Activated CD4-positive, alpha-beta T cell treated with anti-CD3 and anti-CD28 coated beads for 36 hours (primary cell): ENCODE measurements around the gene GALNT16. TPM values are rescaled to one million over a fixed set of nuclear protein-coding genes. Genes with fewer than 3 reads are reported as not detected.

Experiments
- ATAC-seq: fragments of 200-7000 bp; cut with Tn5 transposase; one replicate; pipeline ENCODE4 v1.10.0; 2021; ENCODE audit warnings: mild to moderate bottlenecking, moderate library complexity
- CTCF ChIA-PET: fragments of 350-600 bp; sonication (Branson Sonifier 250); formaldehyde crosslinking; loops from one replicate; lab custom pipeline; 2021; ENCODE audit warnings: antibody characterized with exemption; lab: Charles Lee
- POLR2A ChIA-PET: fragments of 350-600 bp; sonication (Branson Sonifier 250); formaldehyde crosslinking; loops from one replicate; lab custom pipeline; 2021; ENCODE audit warnings: antibody characterized with exemption, inconsistent platforms; lab: Charles Lee
- DNase-seq: peaks from one replicate; pipeline ENCODE4 v3.0.0-alpha.2; 2020
- H3K27ac Mint-ChIP-seq: one replicate; pipeline ENCODE4 v1.8.0; 2021; ENCODE audit warnings: mixed read lengths
- H3K27me3 Mint-ChIP-seq: one replicate; pipeline ENCODE4 v1.8.0; 2021; ENCODE audit warnings: mixed read lengths
- H3K36me3 Mint-ChIP-seq: one replicate; pipeline ENCODE4 v1.8.0; 2021; ENCODE audit warnings: low read depth, mixed read lengths
- H3K4me1 Mint-ChIP-seq: one replicate; pipeline ENCODE4 v1.8.0; 2021; ENCODE audit warnings: mixed read lengths
- H3K4me3 Mint-ChIP-seq: one replicate; pipeline ENCODE4 v1.8.0; 2021; ENCODE audit warnings: mild to moderate bottlenecking, moderate library complexity, mixed read lengths
- H3K9me3 Mint-ChIP-seq: one replicate; pipeline ENCODE4 v1.8.0; 2021; ENCODE audit warnings: low read depth, mixed read lengths
- intact Hi-C, 2 experiments: fragments of 100-400 bp; cut with DNase I in 1 of 2; cut with micrococcal nuclease in 1 of 2; formaldehyde crosslinking; loops; one replicate each; pipeline versions ENCODE4 v1.14.2 to v1.15.1; 2022 to 2024; cut with DNase I, micrococcal nuclease
- total RNA-seq, 2 experiments: library from RNA; stranded (reverse); gene quantifications; one replicate each; pipeline ENCODE4 v1.2.3, GENCODE V29; 2021

The GALNT16 gene
- total RNA-seq, 2 experiments from 2014 or later: 0.14 TPM; not detected in 1

DNA sequence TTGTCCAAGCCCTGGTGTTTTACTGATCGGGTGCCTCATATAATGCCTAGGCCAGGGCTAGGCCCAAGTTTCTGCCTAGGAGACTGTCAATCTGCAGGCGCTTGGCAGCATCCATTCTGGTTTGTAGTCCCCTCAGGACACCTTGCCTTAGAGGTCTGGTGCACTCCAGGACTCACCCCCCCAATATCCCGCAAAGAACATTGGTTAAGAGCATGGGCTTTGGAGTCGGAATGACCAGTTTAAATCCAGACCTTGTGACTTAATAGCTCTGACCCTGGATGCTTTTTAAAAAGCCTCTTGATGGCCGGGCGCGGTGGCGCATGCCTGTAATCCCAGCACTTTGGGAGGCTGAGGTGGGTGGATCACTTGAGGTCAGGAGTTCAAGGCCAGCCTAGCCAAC lies 60.0 kb downstream of the GALNT16 start:
- Mint-ChIP-seq H3K27ac (no peak overlapping the region), H3K4me1 (no peaks in the 10 kb centered on the region), H3K9me3 (peaks cover 4% of the 10 kb centered on the region), H3K4me3 (no peak overlapping the region), H3K27me3 (no peaks in the 10 kb centered on the region), H3K36me3 (no peaks in the 10 kb centered on the region)
- ChIA-PET CTCF (interaction anchor here (0.6 kb wide), 1 partner anchor 287 kb away, joined by 4 read pairs; no protein-coding TSS in a partner anchor), POLR2A (no interaction called here)
- ATAC-seq: no peak
- no peak for DNase-seq
- intact Hi-C loops: no loop called here

DNA sequence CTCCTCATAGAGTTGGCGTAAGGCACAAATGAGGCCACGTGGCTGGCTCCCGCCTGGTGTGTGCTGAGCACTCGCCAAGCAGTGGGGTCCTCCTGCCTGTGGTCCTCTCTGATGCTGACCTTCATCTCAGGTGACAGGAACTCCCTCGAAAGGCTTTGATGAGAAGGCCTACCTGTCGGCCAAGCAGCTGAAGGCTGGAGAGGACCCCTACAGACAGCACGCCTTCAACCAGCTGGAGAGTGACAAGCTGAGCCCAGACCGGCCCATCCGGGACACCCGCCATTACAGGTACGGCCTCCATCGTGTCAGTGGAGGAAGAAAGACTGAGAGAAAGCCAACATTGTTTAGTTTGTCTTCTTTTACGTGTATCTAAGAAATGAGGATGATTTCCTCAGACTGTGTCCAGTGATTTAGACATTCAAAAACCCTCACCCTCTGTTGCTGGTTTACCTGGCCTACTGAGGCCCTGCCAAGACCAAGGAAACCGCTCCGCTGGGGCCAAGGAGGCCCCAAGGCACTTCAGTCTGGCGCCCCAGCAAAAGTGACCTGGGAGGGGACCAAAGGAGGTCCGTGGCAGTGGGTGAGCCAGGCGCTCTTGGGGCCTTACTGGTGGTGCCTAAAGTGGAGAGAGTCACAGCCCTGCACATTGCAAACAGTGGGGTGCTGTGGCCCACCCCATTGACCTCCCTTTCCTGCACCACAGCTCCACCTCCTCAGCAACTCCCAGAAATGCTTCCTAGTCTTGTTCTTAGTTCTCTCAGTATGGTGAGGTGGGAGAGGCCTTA lies 60.8 kb downstream of the GALNT16 start:
- intact Hi-C loops: no loop called here
- no peaks in the 10 kb centered on the region for H3K27me3 Mint-ChIP-seq
- POLR2A ChIA-PET: no interaction called here
- H3K27ac Mint-ChIP-seq: no peak overlapping the region
- peaks cover 3% of the 10 kb centered on the region for H3K9me3 Mint-ChIP-seq
- H3K4me3 Mint-ChIP-seq: no peak overlapping the region
- no peaks in the 10 kb centered on the region for H3K4me1 Mint-ChIP-seq
- DNase-seq (no peak), ATAC-seq (no peak)
- H3K36me3 Mint-ChIP-seq: no peaks in the 10 kb centered on the region
- CTCF ChIA-PET: interaction anchor here (0.6 kb wide), 1 partner anchor 286 kb away, joined by 4 read pairs; no protein-coding TSS in a partner anchor

DNA sequence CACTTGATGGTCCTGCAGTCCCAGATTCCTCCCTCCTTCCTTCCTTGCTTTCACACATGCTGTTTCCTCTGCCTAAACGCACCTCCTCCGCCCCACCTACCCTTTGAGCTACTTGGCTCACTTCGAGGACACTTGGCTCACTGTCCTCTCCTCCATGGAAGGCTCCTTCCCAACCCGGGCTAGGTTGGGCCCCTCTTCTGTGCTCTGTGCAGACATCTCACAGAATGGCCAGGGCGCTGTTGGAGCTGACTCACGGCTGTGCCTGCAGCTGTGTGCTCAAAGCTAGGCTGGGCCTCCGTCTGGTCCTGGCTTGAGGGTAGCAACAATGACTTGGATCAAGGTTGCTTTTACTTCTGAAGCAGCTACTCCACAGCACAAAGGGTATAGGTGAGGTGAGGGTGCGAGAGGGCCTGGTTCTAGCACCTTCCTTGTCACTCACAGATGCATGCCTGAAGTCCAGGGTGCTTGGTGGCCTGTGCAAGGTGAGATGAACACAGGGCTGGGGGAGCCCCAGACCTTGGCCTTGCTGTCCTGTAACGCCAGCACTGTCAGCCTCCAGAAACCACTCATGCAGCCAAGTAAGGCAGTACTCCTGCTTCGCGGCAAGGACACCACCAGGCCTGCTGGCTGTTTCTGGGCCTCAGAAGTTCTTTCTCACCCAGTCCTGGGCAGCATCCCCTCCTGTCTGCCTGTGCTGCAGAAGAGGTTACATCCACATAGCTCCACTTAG lies 61.8 kb downstream of the GALNT16 start:
- no peaks in the 10 kb centered on the region for H3K4me1 Mint-ChIP-seq
- ChIA-PET CTCF (interaction anchor here (0.5 kb wide), 1 partner anchor 350 kb away, joined by 3 read pairs; no protein-coding TSS in a partner anchor), POLR2A (no interaction called here)
- DNase-seq: no peak
- no peaks in the 10 kb centered on the region for H3K36me3 Mint-ChIP-seq
- no peak for ATAC-seq
- H3K27me3 Mint-ChIP-seq: no peaks in the 10 kb centered on the region
- no peaks in the 10 kb centered on the region for H3K9me3 Mint-ChIP-seq
- H3K4me3 Mint-ChIP-seq: no peak overlapping the region
- intact Hi-C loops: no loop called here
- no peak overlapping the region for H3K27ac Mint-ChIP-seq

DNA sequence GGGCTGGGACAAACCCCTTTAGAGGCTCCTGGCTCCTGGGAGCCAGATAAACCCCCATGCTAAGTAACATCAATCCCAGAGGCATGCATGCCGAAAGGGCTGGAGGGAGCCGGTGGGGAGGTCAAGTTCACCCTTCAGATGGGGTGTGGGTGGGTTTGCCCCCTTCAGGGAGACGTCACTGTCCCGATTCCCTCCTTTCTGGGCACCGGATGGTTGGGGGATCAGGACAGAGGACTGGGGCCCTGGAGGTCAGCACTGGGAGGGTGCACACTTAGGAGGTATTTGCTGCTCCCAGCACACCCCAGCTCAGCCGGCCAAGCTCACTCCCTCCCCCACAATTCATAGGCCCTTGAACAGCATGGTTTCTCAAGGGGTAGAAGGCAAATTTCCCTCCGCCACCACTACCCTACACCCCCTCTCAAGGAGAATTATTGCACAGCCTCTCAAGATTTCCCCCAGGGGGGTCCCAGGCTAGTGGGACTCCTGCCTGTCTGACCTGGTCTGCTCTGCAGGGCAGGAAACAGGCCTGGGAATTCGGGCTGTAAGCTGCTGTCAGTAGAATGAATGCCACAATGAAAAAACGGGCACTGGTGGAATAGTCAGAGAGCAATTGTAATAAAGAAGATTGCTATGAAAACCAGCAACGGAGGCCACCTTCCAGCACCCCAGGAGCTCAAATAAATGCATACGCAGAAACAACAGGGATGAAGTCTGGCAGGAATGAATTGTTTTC lies 63.5 kb downstream of the GALNT16 start:
- Mint-ChIP-seq H3K4me1 (no peaks in the 10 kb centered on the region), H3K36me3 (no peaks in the 10 kb centered on the region), H3K4me3 (no peak overlapping the region), H3K9me3 (no peaks in the 10 kb centered on the region), H3K27me3 (no peaks in the 10 kb centered on the region), H3K27ac (no peak overlapping the region)
- POLR2A ChIA-PET: no interaction called here
- CTCF ChIA-PET: interaction anchor here (0.6 to 1.0 kb wide), 2 partner anchors 73 to 177 kb away, joined by 3 read pairs; no protein-coding TSS in a partner anchor
- no peak for DNase-seq
- intact Hi-C loops: no loop called here
- no peak for ATAC-seq

DNA sequence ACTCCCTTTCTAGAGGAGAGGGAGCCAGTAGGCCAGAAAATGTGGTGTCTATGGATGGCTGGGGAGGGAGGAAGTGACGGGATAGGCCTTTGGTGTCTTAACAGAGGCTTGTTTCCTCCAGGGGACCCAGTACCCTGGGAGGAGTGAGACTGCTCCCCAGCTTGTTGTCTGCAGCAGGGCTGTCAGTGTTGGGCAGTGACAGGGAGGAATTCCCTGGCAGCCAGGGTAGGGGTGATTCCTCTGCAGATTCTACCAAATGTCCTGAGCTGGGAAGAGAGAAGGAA lies 64.0 kb downstream of the GALNT16 start:
- Mint-ChIP-seq H3K9me3 (no peaks in the 10 kb centered on the region), H3K27me3 (no peaks in the 10 kb centered on the region), H3K4me1 (no peaks in the 10 kb centered on the region), H3K27ac (no peak overlapping the region), H3K36me3 (no peaks in the 10 kb centered on the region), H3K4me3 (no peak overlapping the region)
- intact Hi-C loops: no loop called here
- no peak for ATAC-seq
- POLR2A ChIA-PET: no interaction called here
- CTCF ChIA-PET: interaction anchor here (1.0 kb wide), 1 partner anchor 177 kb away, joined by 3 read pairs; no protein-coding TSS in a partner anchor
- DNase-seq: no peak

DNA sequence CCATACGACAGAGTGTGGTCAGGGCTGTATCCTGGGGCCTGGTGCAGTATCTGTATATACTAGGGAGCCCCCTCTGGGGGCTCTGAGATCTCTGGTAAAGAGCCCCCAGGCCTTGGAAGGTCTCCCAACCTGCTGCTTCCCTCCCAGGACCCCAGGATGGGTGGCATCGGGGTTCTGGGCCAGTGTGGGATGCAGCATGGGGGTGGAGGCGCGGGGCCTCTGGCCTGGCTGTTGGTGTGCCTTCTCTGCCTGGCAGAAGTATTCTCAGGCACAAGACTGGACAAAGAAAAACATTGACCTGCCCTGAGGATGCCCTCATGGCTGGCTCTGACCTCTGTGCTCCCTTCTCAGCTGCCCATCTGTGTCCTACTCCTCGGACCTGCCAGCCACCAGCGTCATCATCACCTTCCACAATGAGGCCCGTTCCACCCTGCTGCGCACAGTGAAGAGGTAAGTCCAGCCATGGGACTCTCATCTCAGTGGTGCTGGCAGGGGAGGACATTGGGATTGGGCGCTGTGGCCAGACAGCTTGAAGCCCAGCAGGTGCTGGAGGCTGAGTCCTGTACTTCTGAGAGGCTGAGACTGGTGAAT lies 64.5 kb downstream of the GALNT16 start:
- POLR2A ChIA-PET: no interaction called here
- intact Hi-C loops: no loop called here
- ATAC-seq (no peak), DNase-seq (no peak)
- Mint-ChIP-seq H3K27me3 (no peaks in the 10 kb centered on the region), H3K4me1 (no peaks in the 10 kb centered on the region), H3K27ac (no peak overlapping the region), H3K36me3 (no peaks in the 10 kb centered on the region), H3K9me3 (no peaks in the 10 kb centered on the region), H3K4me3 (no peak overlapping the region)
- CTCF ChIA-PET: interaction anchor here (0.6 to 1.0 kb wide), 2 partner anchors 107 to 178 kb away, joined by 3 to 4 read pairs; no protein-coding TSS in a partner anchor

DNA sequence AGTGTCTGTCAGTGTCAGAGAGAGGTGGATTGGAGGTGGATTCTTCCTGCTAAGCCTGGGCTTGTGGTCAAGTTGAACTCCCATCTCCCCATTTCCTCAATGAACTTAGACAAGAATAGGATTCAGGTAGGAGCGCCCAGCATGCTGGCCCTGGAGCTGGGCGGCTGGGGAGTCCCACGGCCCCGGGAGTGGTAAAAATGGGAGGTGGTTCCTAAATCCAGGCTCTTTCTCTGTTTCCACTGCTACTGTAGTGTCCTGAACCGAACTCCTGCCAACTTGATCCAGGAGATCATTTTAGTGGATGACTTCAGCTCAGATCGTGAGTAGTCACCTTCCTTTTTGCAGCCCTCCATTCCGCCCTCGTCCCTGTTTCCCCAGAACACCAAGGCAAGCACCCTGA lies 65.1 kb downstream of the GALNT16 start:
- POLR2A ChIA-PET: no interaction called here
- Mint-ChIP-seq H3K36me3 (no peaks in the 10 kb centered on the region), H3K27ac (no peak overlapping the region), H3K9me3 (no peaks in the 10 kb centered on the region), H3K27me3 (no peaks in the 10 kb centered on the region), H3K4me1 (no peaks in the 10 kb centered on the region), H3K4me3 (no peak overlapping the region)
- intact Hi-C loops: no loop called here
- CTCF ChIA-PET: interaction anchor here (0.6 kb wide), 1 partner anchor 106 kb away, joined by 4 read pairs; no protein-coding TSS in a partner anchor
- ATAC-seq (no peak), DNase-seq (no peak)

DNA sequence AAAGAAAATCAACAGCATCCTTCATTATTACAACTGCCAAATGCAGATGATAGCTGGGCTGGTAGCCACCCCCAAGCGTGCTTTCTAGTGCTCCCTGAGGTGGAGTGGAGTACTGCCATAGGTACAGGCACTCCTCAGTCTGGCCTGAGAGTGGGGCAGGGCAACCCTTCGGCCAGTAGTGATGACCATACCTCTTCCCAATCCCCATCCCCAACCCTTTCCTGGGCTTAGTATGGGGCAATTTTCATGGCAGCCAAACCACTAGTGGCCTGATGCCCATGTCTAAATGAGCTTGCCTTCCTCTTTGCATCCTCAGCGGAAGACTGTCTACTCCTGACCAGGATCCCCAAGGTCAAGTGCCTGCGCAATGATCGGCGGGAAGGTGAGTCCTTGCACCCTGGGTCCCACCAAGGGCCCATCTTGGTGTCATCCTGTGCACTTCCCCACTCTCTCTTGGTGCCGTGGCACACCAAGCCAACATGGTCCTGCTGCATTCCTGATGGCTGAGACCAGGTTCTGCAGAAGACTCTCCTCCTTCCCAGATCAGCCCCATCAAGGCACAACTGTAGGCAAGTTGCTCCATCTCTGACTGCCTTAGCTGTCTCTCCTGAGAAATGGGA lies 65.8 kb downstream of the GALNT16 start:
- no peaks in the 10 kb centered on the region for H3K36me3 Mint-ChIP-seq
- POLR2A ChIA-PET: no interaction called here
- H3K9me3 Mint-ChIP-seq: no peaks in the 10 kb centered on the region
- DNase-seq: no peak
- no peaks in the 10 kb centered on the region for H3K4me1 Mint-ChIP-seq
- H3K4me3 Mint-ChIP-seq: no peak overlapping the region
- H3K27ac Mint-ChIP-seq: no peak overlapping the region
- intact Hi-C loops: no loop called here
- ATAC-seq: no peak
- no peaks in the 10 kb centered on the region for H3K27me3 Mint-ChIP-seq
- CTCF ChIA-PET: interaction anchor here (0.6 kb wide), 1 partner anchor 182 kb away, joined by 4 read pairs; no protein-coding TSS in a partner anchor

DNA sequence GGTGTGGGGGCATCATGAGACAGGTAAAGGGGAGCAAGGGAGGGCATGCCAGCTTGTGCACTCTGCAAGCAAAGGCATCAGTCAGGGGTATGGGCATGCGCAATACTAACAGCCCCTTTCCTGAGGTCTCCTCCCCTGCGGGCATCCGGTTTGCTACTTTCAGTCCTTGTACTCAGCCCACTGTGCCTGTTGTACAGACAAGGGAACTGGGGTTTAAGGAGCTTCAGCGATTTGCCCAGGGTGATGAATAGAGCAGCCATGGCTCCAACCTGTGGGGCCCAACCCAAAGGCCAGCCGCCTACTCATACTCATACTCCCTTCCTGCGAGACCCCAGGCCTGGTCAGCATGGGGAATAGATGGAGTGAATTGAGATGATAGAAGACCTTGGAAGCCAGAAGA lies 66.7 kb downstream of the GALNT16 start:
- H3K27ac Mint-ChIP-seq: no peak overlapping the region
- intact Hi-C loops: no loop called here
- no peaks in the 10 kb centered on the region for H3K9me3 Mint-ChIP-seq
- ChIA-PET POLR2A (no interaction called here), CTCF (interaction anchor here (0.6 kb wide), 2 partner anchors 34 to 183 kb away, joined by 3 to 4 read pairs; no protein-coding TSS in a partner anchor)
- H3K36me3 Mint-ChIP-seq: no peaks in the 10 kb centered on the region
- DNase-seq (no peak), ATAC-seq (no peak)
- no peak overlapping the region for H3K4me3 Mint-ChIP-seq
- H3K27me3 Mint-ChIP-seq: no peaks in the 10 kb centered on the region
- no peaks in the 10 kb centered on the region for H3K4me1 Mint-ChIP-seq

DNA sequence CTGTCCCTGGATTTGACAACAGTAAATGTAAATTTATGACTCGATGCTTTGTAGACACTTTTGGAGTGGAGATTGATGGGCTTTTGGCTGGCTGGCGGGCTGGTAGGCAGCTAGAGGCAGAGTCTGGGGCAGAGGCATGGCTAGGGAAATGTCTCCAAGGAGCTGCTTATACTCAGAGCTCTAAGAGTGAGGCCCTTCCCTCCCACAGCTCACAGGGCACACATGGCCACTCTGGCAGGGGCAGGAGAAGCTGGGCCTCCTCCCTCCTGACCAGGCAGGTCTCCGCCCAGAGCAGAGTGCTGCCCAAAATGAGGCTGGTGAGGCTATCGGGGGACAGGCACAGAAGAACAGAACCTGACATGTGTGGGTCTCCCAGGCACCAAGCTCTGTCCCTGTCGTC lies 67.5 kb downstream of the GALNT16 start:
- CTCF ChIA-PET: interaction anchor here (0.6 kb wide), 1 partner anchor 1581 kb away, joined by 3 read pairs; no protein-coding TSS in a partner anchor

More for the DNA sequence above, 67.5 kb downstream of the GALNT16 start:
- Mint-ChIP-seq H3K4me3 (no peak overlapping the region), H3K9me3 (no peaks in the 10 kb centered on the region), H3K27ac (no peak overlapping the region), H3K36me3 (no peaks in the 10 kb centered on the region), H3K27me3 (no peaks in the 10 kb centered on the region), H3K4me1 (no peaks in the 10 kb centered on the region)
- intact Hi-C loops: no loop called here
- DNase-seq (no peak), ATAC-seq (no peak)
- POLR2A ChIA-PET: no interaction called here
